ENCODE measurements around the gene SDCBP2. TPM values are rescaled to one million over a fixed set of nuclear protein-coding genes. Genes with fewer than 3 reads are reported as not detected.

SDCBP2 gene
- total RNA-seq, 1 experiment from 2014 or later = 4.9 TPM

DNA sequence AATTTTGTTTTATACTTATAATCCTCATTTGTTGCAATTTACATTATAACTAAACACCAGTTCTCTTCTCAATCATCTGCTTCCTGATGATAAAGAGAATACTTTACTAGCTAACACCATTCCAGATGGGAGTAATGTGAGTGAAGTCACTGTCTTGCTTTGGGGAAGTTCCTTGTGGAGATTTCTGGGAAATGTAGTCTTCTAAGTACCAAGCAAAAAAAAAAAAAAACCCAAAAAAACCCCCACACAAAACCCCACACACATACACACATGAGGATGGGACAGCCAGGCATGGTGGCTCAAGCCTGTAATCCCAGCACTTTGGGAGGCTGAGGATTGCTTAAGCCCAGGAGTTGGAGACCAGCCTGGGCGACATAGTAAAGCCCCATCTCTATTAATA lies 65.1 kb downstream of the SDCBP2 start:
- Histone ChIP-seq H3K36me3 (no peaks in the 10 kb centered on the region), H3K27me3 (no peaks in the 10 kb centered on the region), H3K9me3 (no peaks in the 10 kb centered on the region), H3K4me3 (no peak overlapping the region)
- DNase-seq = no peak

Other genes starting within 250 kb of the SDCBP2 start
- 41.6 and 62.5 TPM in 2 replicates for gene PSMF1, start 210.5 kb downstream of the SDCBP2 start, total RNA-seq (2014; rRNA removed; shearing (Covaris generic); ENCODE audit: low replicate concordance)
- gene TMEM74B, start 144.2 kb downstream of the SDCBP2 start, total RNA-seq (2014; rRNA removed; shearing (Covaris generic); ENCODE audit: low replicate concordance) = not detected in 2 replicates
- not detected in 2 replicates for gene C20orf202, start 125.7 kb downstream of the SDCBP2 start, total RNA-seq (2014; rRNA removed; shearing (Covaris generic); ENCODE audit: low replicate concordance)
- 0.10 and 2.4 TPM in 2 replicates for gene RAD21L1, start 103.1 kb downstream of the SDCBP2 start, total RNA-seq (2014; rRNA removed; shearing (Covaris generic); ENCODE audit: low replicate concordance)
- 3.4 and 5.9 TPM in 2 replicates for gene SNPH, start 62.8 kb downstream of the SDCBP2 start, total RNA-seq (2014; rRNA removed; shearing (Covaris generic); ENCODE audit: low replicate concordance)
- 146 TPM in 2 replicates for gene FKBP1A, start 63.9 kb upstream of the SDCBP2 start, total RNA-seq (2014; rRNA removed; shearing (Covaris generic); ENCODE audit: low replicate concordance)
- 57.6 and 62.5 TPM in 2 replicates for gene NSFL1C, start 137.7 kb upstream of the SDCBP2 start, total RNA-seq (2014; rRNA removed; shearing (Covaris generic); ENCODE audit: low replicate concordance)
- gene SIRPB2, start 162.3 kb upstream of the SDCBP2 start, total RNA-seq (2014; rRNA removed; shearing (Covaris generic); ENCODE audit: low replicate concordance) = not detected in 2 replicates
- not detected in 2 replicates for gene SIRPD, start 228.6 kb upstream of the SDCBP2 start, total RNA-seq (2014; rRNA removed; shearing (Covaris generic); ENCODE audit: low replicate concordance)